ENCODE measurements around the gene VOPP1. TPM values are rescaled to one million over a fixed set of nuclear protein-coding genes. Genes with fewer than 3 reads are reported as not detected.

The VOPP1 gene
- total RNA-seq, 1 experiment from 2014 or later = 63.9 TPM

DNA sequence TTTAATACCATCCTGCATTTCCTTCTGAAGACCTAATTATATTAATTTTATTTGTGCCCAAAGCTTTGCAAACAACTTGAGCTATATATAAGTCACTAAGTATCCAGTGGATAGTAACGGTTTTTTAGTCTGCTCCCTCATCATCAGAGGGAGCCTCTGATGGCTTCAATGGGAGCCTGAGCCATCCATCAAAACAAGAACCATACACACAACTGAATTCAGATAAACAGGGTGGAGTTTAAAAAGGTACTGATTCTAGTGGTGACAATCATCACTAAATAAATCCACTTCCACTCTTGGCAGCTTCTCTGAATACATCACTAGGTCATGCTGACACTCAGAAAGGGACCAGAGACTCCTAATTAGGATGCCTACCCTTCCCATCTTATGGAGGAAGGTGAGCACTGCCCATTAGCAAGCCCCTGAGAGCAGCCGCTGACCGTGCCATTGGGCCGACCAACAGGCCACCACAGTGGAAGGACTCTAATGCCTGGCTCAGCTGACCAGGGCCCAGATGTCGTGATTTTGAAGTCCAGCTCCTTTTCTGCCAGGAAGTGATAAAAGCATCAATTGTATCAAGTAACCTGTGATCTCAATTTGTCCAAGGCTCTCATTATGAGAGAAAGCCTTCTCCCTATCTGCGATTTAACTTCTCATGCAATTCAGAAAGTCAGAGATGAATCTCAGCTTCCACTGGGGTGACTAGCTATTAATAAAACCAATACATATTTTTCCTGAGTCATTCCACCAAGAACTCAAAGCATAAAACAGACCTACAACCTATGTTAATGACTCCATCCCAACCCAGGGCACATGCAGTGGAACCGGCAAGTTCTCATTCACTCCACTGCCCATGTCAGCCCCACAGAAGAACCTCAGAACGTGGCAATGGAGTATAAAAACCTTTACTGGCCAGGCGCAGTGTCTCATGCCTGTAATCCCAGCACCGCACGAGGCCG, 13.1 kb downstream of the VOPP1 start:
- H3K4me3 Mint-ChIP-seq = no peak overlapping the region
- H3K27ac Mint-ChIP-seq = no peak overlapping the region; the same call in 1 of the 2 replicates
- no peaks in the 10 kb centered on the region for H3K9me3 Mint-ChIP-seq
- TF ChIP-seq MXD4 (CRISPR knock-in tag; IDR thresholded peaks at IDR 0.05; ENCODE audit: borderline replicate concordance) (no peak), HMGA2 (CRISPR knock-in tag; IDR thresholded peaks at IDR 0.05) (no peak), NR2C2 (CRISPR knock-in tag; IDR thresholded peaks at IDR 0.05) (no peak)
- TF ChIP-seq, protein P1, sequence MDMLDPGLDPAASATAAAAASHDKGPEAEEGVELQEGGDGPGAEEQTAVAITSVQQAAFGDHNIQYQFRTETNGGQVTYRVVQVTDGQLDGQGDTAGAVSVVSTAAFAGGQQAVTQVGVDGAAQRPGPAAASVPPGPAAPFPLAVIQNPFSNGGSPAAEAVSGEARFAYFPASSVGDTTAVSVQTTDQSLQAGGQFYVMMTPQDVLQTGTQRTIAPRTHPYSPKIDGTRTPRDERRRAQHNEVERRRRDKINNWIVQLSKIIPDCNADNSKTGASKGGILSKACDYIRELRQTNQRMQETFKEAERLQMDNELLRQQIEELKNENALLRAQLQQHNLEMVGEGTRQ (CRISPR knock-in tag; IDR thresholded peaks at IDR 0.05) = no peak
- DNase-seq (ENCODE audit: low spot score) = no peak
- no peak for ATAC-seq
- ChIA-PET CTCF (interaction anchor here (0.6 kb wide), 1 partner anchor 9 kb away, joined by 3 read pairs; no protein-coding TSS in a partner anchor), POLR2A (no interaction called here)
- H3K36me3 Mint-ChIP-seq = peaks cover 2% of the 10 kb centered on the region; the same call in 1 of the 2 replicates
- H3K4me1 Mint-ChIP-seq = peaks cover 79% of the 10 kb centered on the region
- H3K27me3 Mint-ChIP-seq (ENCODE audit: low read depth) = no peaks in the 10 kb centered on the region

DNA sequence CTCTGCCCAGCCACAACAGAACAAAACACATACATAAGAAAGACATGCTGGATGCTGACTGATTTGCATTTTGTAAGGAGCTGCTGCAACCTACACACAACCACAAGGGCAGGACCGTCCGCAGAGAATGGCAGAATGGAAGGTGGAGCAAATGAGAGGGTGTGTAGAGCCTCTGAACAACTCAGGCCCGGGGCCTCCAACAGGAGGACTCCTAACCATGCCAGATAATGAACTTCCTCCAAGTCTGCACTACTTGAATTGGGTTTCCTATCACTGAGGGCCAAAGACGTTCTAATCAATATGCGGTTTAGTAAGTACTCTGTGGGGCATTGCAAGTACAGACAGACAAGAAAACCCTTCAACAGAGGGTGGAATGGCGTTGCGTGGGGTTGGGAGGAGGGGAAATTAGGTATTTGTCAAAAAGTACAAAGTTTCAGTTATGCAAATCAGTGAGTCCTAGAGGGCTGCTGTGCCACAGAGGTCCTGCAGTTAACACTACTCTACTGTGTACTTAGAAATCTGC, 14.6 kb downstream of the VOPP1 start:
- CTCF ChIA-PET = no interaction called here
- Mint-ChIP-seq H3K27me3 (ENCODE audit: low read depth) (no peaks in the 10 kb centered on the region), H3K4me1 (peaks cover 85% of the 10 kb centered on the region), H3K4me3 (peak overlapping the region; percentile 31), H3K36me3 (peaks cover 2% of the 10 kb centered on the region; the same call in 1 of the 2 replicates), H3K9me3 (no peaks in the 10 kb centered on the region), H3K27ac (peak overlapping the region; percentile 57)
- POLR2A ChIA-PET = interaction anchor here (0.6 kb wide), 1 partner anchor 529 kb away, joined by 4 read pairs; no protein-coding TSS in a partner anchor
- DNase-seq (ENCODE audit: low spot score) (peak; percentile 43), ATAC-seq (peak; percentile 82)
- TF ChIP-seq, protein P2, sequence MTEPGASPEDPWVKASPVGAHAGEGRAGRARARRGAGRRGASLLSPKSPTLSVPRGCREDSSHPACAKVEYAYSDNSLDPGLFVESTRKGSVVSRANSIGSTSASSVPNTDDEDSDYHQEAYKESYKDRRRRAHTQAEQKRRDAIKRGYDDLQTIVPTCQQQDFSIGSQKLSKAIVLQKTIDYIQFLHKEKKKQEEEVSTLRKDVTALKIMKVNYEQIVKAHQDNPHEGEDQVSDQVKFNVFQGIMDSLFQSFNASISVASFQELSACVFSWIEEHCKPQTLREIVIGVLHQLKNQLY (CRISPR knock-in tag; IDR thresholded peaks at IDR 0.05) = no peak
- peak; percentile 60; the same call in 1 of the 2 replicates for TF ChIP-seq ZNF121 (CRISPR knock-in tag; IDR thresholded peaks at IDR 0.05)

DNA sequence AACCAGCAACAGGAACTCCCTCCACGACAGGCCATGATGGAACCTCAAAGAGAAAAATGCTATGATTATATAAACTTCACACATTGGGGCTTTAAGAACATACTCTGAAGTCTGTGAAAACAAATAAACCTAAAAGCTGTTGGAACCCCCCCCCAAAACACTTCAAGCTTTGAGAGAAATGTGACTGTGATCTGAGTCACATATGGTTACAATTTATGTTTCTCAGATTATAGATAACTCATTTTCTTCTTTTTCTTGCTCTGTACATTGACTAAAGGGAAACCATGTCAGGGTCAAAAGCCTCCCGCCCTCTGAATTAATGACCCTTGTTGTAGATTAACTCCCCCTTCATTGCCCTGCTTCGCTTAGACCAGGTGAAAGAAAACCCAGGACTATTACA, 15.8 kb downstream of the VOPP1 start:
- peak overlapping the region; percentile 29 for H3K27ac Mint-ChIP-seq
- ChIA-PET POLR2A (no interaction called here), CTCF (interaction anchor here (1.7 kb wide), 1 partner anchor 12 kb away, joined by 12 read pairs; no protein-coding TSS in a partner anchor)
- no peaks in the 10 kb centered on the region; the same call in 1 of the 2 replicates for H3K36me3 Mint-ChIP-seq
- DNase-seq (ENCODE audit: low spot score) (no peak), ATAC-seq (no peak)
- H3K27me3 Mint-ChIP-seq (ENCODE audit: low read depth) = no peaks in the 10 kb centered on the region
- H3K9me3 Mint-ChIP-seq = no peaks in the 10 kb centered on the region
- H3K4me3 Mint-ChIP-seq = peak overlapping the region; percentile 42
- H3K4me1 Mint-ChIP-seq = peaks cover 86% of the 10 kb centered on the region
- TF ChIP-seq, protein P3, sequence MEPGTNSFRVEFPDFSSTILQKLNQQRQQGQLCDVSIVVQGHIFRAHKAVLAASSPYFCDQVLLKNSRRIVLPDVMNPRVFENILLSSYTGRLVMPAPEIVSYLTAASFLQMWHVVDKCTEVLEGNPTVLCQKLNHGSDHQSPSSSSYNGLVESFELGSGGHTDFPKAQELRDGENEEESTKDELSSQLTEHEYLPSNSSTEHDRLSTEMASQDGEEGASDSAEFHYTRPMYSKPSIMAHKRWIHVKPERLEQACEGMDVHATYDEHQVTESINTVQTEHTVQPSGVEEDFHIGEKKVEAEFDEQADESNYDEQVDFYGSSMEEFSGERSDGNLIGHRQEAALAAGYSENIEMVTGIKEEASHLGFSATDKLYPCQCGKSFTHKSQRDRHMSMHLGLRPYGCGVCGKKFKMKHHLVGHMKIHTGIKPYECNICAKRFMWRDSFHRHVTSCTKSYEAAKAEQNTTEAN (CRISPR knock-in tag; IDR thresholded peaks at IDR 0.05) = no peak
- no peak for TF ChIP-seq FOXK1 (CRISPR knock-in tag; IDR thresholded peaks at IDR 0.05)
- no peak for TF ChIP-seq ELF4 (CRISPR knock-in tag; IDR thresholded peaks at IDR 0.05; ENCODE audit: low read depth)
- TF ChIP-seq KAT7 (CRISPR knock-in tag; IDR thresholded peaks at IDR 0.05; ENCODE audit: borderline replicate concordance) = no peak
- no peak for TF ChIP-seq SMAD4 (CRISPR knock-in tag; IDR thresholded peaks at IDR 0.05)
- no peak for TF ChIP-seq ZNF396 (CRISPR knock-in tag; IDR thresholded peaks at IDR 0.05; ENCODE audit: borderline replicate concordance)
- TF ChIP-seq ZNF317 (CRISPR knock-in tag; IDR thresholded peaks at IDR 0.05; ENCODE audit: borderline replicate concordance, low read depth) = no peak
- no peak for TF ChIP-seq NFE2L1 (CRISPR knock-in tag; IDR thresholded peaks at IDR 0.05)
- no peak for TF ChIP-seq MYBL2 (CRISPR knock-in tag; IDR thresholded peaks at IDR 0.05)
- TF ChIP-seq SOX15 (CRISPR knock-in tag; IDR thresholded peaks at IDR 0.05) = no peak
- TF ChIP-seq, protein P2 (CRISPR knock-in tag; IDR thresholded peaks at IDR 0.05) = no peak
- TF ChIP-seq, protein P4, sequence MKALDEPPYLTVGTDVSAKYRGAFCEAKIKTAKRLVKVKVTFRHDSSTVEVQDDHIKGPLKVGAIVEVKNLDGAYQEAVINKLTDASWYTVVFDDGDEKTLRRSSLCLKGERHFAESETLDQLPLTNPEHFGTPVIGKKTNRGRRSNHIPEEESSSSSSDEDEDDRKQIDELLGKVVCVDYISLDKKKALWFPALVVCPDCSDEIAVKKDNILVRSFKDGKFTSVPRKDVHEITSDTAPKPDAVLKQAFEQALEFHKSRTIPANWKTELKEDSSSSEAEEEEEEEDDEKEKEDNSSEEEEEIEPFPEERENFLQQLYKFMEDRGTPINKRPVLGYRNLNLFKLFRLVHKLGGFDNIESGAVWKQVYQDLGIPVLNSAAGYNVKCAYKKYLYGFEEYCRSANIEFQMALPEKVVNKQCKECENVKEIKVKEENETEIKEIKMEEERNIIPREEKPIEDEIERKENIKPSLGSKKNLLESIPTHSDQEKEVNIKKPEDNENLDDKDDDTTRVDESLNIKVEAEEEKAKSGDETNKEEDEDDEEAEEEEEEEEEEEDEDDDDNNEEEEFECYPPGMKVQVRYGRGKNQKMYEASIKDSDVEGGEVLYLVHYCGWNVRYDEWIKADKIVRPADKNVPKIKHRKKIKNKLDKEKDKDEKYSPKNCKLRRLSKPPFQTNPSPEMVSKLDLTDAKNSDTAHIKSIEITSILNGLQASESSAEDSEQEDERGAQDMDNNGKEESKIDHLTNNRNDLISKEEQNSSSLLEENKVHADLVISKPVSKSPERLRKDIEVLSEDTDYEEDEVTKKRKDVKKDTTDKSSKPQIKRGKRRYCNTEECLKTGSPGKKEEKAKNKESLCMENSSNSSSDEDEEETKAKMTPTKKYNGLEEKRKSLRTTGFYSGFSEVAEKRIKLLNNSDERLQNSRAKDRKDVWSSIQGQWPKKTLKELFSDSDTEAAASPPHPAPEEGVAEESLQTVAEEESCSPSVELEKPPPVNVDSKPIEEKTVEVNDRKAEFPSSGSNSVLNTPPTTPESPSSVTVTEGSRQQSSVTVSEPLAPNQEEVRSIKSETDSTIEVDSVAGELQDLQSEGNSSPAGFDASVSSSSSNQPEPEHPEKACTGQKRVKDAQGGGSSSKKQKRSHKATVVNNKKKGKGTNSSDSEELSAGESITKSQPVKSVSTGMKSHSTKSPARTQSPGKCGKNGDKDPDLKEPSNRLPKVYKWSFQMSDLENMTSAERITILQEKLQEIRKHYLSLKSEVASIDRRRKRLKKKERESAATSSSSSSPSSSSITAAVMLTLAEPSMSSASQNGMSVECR (CRISPR knock-in tag; IDR thresholded peaks at IDR 0.05; ENCODE audit: borderline replicate concordance) = no peak
- TF ChIP-seq ZNF423 (CRISPR knock-in tag; IDR thresholded peaks at IDR 0.05) = no peak
- no peak for TF ChIP-seq CREB1 (CRISPR knock-in tag; IDR thresholded peaks at IDR 0.05)
- no peak for TF ChIP-seq IRF2 (CRISPR knock-in tag; IDR thresholded peaks at IDR 0.05; ENCODE audit: borderline replicate concordance, low read depth)
- no peak for TF ChIP-seq CBFB (CRISPR knock-in tag; IDR thresholded peaks at IDR 0.05; ENCODE audit: low read depth)
- no peak for TF ChIP-seq FOXJ3 (CRISPR knock-in tag; IDR thresholded peaks at IDR 0.05; ENCODE audit: borderline replicate concordance)

All from WTC11 (cell line).